SK-N-MC (cell line): ENCODE measurements around the gene CCDC34.

ENCODE experiments used
- EZH2 ChIP-seq: fragments of 200-600 bp; sonication (generic); IDR thresholded peaks from one replicate; pipeline ENCODE4 v1.6.1; 2017; ENCODE audit warnings: antibody characterized with exemption
- FOXP2 ChIP-seq: optimal IDR thresholded peaks from 2 replicates; pipeline ENCODE3; 2011; ENCODE audit warnings: mild to moderate bottlenecking, moderate library complexity; ENCODE audit not compliant: insufficient read depth; ENCODE audit errors: extremely low read length, control extremely low read depth
- POLR2AphosphoS5 ChIP-seq: IDR thresholded peaks from 2 replicates; pipeline ENCODE4 v1.6.1; 2012; ENCODE audit warnings: mild to moderate bottlenecking, low read depth, low read length, borderline replicate concordance

DNA sequence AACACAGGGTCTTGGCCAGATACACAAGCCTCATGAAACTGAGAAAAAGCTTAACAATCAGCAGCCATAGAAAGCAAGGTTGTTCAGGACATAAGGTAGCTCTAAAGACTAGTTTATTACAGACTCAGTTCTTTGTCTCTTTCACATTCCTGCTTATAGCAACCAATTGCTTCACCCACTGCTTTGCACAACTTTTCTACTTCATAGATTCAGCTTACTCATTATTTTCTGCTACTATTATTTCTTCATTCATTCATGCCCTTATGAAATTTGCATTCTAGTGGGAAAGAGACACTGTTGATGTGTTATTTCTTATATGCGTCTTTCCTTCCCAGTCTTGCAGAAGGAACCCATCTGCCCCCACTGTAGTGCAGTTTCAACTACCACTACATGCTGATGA lies 4.7 kb downstream of the CCDC34 start:
- no peak for TF ChIP-seq POLR2AphosphoS5
- no peak for TF ChIP-seq EZH2
- TF ChIP-seq FOXP2, result no peak
